Ascending aorta (tissue), 2 donors: ENCODE measurements around the gene FAT2. TPM values are rescaled to one million over a fixed set of nuclear protein-coding genes. Genes with fewer than 3 reads are reported as not detected.

Experiments
- DNase-seq, 2 donors: peaks; one replicate each; pipeline ENCODE4 v3.0.0-alpha.2; 2019; ENCODE audit warnings: low spot score in 2 of 2
- H3K27ac ChIP-seq, 2 donors: fragments of 200-600 bp; sonication (generic); one replicate each; pipeline ENCODE4 v1.5.1; 2016 to 2017; ENCODE audit warnings: mild to moderate bottlenecking in 1 of 2
- H3K27me3 ChIP-seq: fragments of 200-600 bp; sonication (generic); one replicate; pipeline ENCODE4 v1.5.1; 2017
- H3K36me3 ChIP-seq, 2 donors: fragments of 200-600 bp; sonication (generic); one replicate each; pipeline ENCODE4 v1.5.1; 2016
- H3K4me1 ChIP-seq, 2 donors: fragments of 200-600 bp; sonication (generic); one replicate each; pipeline ENCODE4 v1.5.1; 2016 to 2017; ENCODE audit warnings: mild to moderate bottlenecking in 1 of 2
- H3K4me3 ChIP-seq, 2 donors: fragments of 200-600 bp; sonication (generic); one replicate each; pipeline ENCODE4 v1.5.1; 2016 to 2017; ENCODE audit warnings: mild to moderate bottlenecking in 1 of 2
- H3K9me3 ChIP-seq, 2 donors: fragments of 200-600 bp; sonication (generic); one replicate each; pipeline ENCODE4 v1.5.1; 2016
- CTCF ChIP-seq, 3 experiments: fragments of 200-600 bp in 2 of 3; fragments of 450-650 bp in 1 of 3; sonication (generic) in 2 of 3; IDR thresholded peaks; one replicate each; pipeline ENCODE4 v1.5.1; 2016 to 2019; ENCODE audit warnings: antibody characterized with exemption in 3 of 3, mild to moderate bottlenecking in 1 of 3, moderate library complexity in 1 of 3
- intact Hi-C: fragments of 100-400 bp; cut with DNase I; formaldehyde crosslinking; loops from one replicate; pipeline ENCODE4 v1.15.1; 2023
- total RNA-seq: library from RNA; depleted of rRNA; stranded (reverse); fragments of >200 nt; gene quantifications from one replicate; pipeline ENCODE4 v1.1.0, GENCODE V29; 2016

The FAT2 gene
- total RNA-seq, 1 donor from 2014 or later, result not detected

GRCh38 chr5:151562019-151562707 lies 29.0 kb downstream of the FAT2 start:
- Histone ChIP-seq H3K36me3 (no peaks in the 10 kb centered on the region), H3K4me3 (no peak overlapping the region), H3K9me3 (no peaks in the 10 kb centered on the region), H3K4me1 (no peaks in the 10 kb centered on the region), H3K27me3 (no peaks in the 10 kb centered on the region), H3K27ac (no peak overlapping the region)
- TF ChIP-seq CTCF (IDR thresholded peaks at IDR 0.05), result no peak
- intact Hi-C loops, result no loop called here
- peak in 1 of 2 donors; percentile 48 for DNase-seq

- Histone ChIP-seq H3K4me3 (no peak overlapping the region), H3K27ac (no peak overlapping the region), H3K9me3 (no peaks in the 10 kb centered on the region), H3K36me3 (no peaks in the 10 kb centered on the region), H3K27me3 (no peaks in the 10 kb centered on the region), H3K4me1 (no peaks in the 10 kb centered on the region)
- TF ChIP-seq CTCF (IDR thresholded peaks at IDR 0.05), result no peak
- DNase-seq, result no peak
- intact Hi-C loops, result no loop called here
Observed at GRCh38 chr5:151557951-151558350, 33.2 kb downstream of the FAT2 start.

- Histone ChIP-seq H3K27me3 (no peaks in the 10 kb centered on the region), H3K9me3 (no peaks in the 10 kb centered on the region), H3K4me1 (no peaks in the 10 kb centered on the region), H3K27ac (no peak overlapping the region), H3K36me3 (no peaks in the 10 kb centered on the region), H3K4me3 (no peak overlapping the region)
- peak in 1 of 2 donors; percentile 11 for DNase-seq
- intact Hi-C loops, result no loop called here
- TF ChIP-seq CTCF (IDR thresholded peaks at IDR 0.05), result no peak
Observed at GRCh38 chr5:151557466-151557865, 33.7 kb downstream of the FAT2 start.

GRCh38 chr5:151556806-151557205 lies 34.3 kb downstream of the FAT2 start:
- peak in 1 of 2 donors; percentile 47 for DNase-seq
- Histone ChIP-seq H3K4me1 (no peaks in the 10 kb centered on the region), H3K27me3 (no peaks in the 10 kb centered on the region), H3K27ac (no peak overlapping the region), H3K36me3 (no peaks in the 10 kb centered on the region), H3K4me3 (no peak overlapping the region), H3K9me3 (no peaks in the 10 kb centered on the region)
- no peak for TF ChIP-seq CTCF (IDR thresholded peaks at IDR 0.05)
- intact Hi-C loops, result no loop called here

- intact Hi-C loops, result no loop called here
- H3K4me1 ChIP-seq, result no peaks in the 10 kb centered on the region
Observed at GRCh38 chr5:151555760-151556576, 35.2 kb downstream of the FAT2 start.

More at GRCh38 chr5:151555760-151556576, 35.2 kb downstream of the FAT2 start:
- TF ChIP-seq CTCF (IDR thresholded peaks at IDR 0.05), result no peak
- Histone ChIP-seq H3K27me3 (no peaks in the 10 kb centered on the region), H3K27ac (no peak overlapping the region), H3K4me3 (no peak overlapping the region), H3K9me3 (no peaks in the 10 kb centered on the region), H3K36me3 (no peaks in the 10 kb centered on the region)
- DNase-seq, result peak in 1 of 2 donors; percentile 12
